GM23338 (cell line): ENCODE results near the gene CSTF2T. TPM values are rescaled to one million over a fixed set of nuclear protein-coding genes. Genes with fewer than 3 reads are reported as not detected.
A peak's percentile ranks its signal among the peaks of the same experiment; 100 is the strongest.

Experiments
- ATAC-seq: fragments of 200-7000 bp; cut with Tn5 transposase; 3 replicates; pipeline ENCODE4 v1.9.1; 2020
- DNase-seq: peaks from one replicate; pipeline ENCODE4 v3.0.0-alpha.2; 2015; ENCODE audit warnings: low spot score
- H2AFZ ChIP-seq: fragments of 200-600 bp; sonication (generic); 2 replicates; pipeline ENCODE4 v1.8.0; 2016; ENCODE audit warnings: antibody characterized with exemption, mild to moderate bottlenecking, moderate library complexity
- H3F3A ChIP-seq: fragments of 200-600 bp; sonication (generic); replicated peaks from 2 replicates; pipeline ENCODE4 v1.8.0; 2017; ENCODE audit warnings: antibody characterized with exemption, mixed run types, low read depth
- H3K27ac ChIP-seq: fragments of 200-600 bp; sonication (generic); 2 replicates; pipeline ENCODE4 v1.6.1; 2016; ENCODE audit warnings: low read depth
- H3K27me3 ChIP-seq: fragments of 200-600 bp; sonication (generic); 2 replicates; pipeline ENCODE4 v1.8.0; 2016; ENCODE audit warnings: mild to moderate bottlenecking, mixed run types, moderate library complexity; ENCODE audit not compliant: insufficient read depth
- H3K36me3 ChIP-seq: fragments of 200-600 bp; sonication (generic); 2 replicates; pipeline ENCODE4 v1.8.0; 2016; ENCODE audit warnings: mild to moderate bottlenecking; ENCODE audit not compliant: insufficient read depth
- H3K4me1 ChIP-seq: fragments of 200-600 bp; sonication (generic); 2 replicates; pipeline ENCODE4 v1.8.0; 2016; ENCODE audit warnings: mild to moderate bottlenecking, moderate library complexity; ENCODE audit not compliant: insufficient read depth
- H3K4me2 ChIP-seq: fragments of 200-600 bp; sonication (generic); 2 replicates; pipeline ENCODE4 v1.7.1; 2017; ENCODE audit warnings: mixed run types
- H3K4me3 ChIP-seq: fragments of 200-600 bp; sonication (generic); 2 replicates; pipeline ENCODE4 v1.6.1; 2016; ENCODE audit warnings: mixed run types
- H3K79me2 ChIP-seq: fragments of 200-600 bp; sonication (generic); replicated peaks from 2 replicates; pipeline ENCODE4 v1.8.0; 2017; ENCODE audit warnings: mild to moderate bottlenecking; ENCODE audit not compliant: insufficient read depth
- H3K9me2 ChIP-seq: fragments of 200-600 bp; sonication (generic); 2 replicates; pipeline ENCODE4 v1.8.0; 2017; ENCODE audit not compliant: insufficient read depth
- H4K20me1 ChIP-seq: fragments of 200-600 bp; sonication (generic); replicated peaks from 2 replicates; pipeline ENCODE4 v1.8.0; 2017; ENCODE audit warnings: mild to moderate bottlenecking; ENCODE audit not compliant: insufficient read depth
- H3K27ac Mint-ChIP-seq: 2 replicates; pipeline ENCODE4 v1.8.0; 2020; ENCODE audit warnings: inconsistent platforms, mild to moderate bottlenecking, moderate library complexity, mixed read lengths
- H3K27me3 Mint-ChIP-seq: 3 replicates; pipeline ENCODE4 v1.8.0; 2022; ENCODE audit warnings: low read depth, mild to moderate bottlenecking, moderate library complexity, mixed read lengths, inconsistent platforms; ENCODE audit not compliant: insufficient read depth, poor library complexity
- H3K36me3 Mint-ChIP-seq: 3 replicates; pipeline ENCODE4 v1.8.0; 2021; ENCODE audit warnings: low read depth, mild to moderate bottlenecking, inconsistent platforms, moderate library complexity, mixed read lengths
- H3K4me1 Mint-ChIP-seq: 3 replicates; pipeline ENCODE4 v1.8.0; 2020; ENCODE audit warnings: mild to moderate bottlenecking, inconsistent platforms, mixed read lengths
- H3K4me3 Mint-ChIP-seq: 3 replicates; pipeline ENCODE4 v1.8.0; 2021; ENCODE audit warnings: moderate library complexity, mild to moderate bottlenecking, inconsistent platforms, mixed read lengths
- H3K9me3 Mint-ChIP-seq: 3 replicates; pipeline ENCODE4 v1.8.0; 2020; ENCODE audit warnings: moderate library complexity, mild to moderate bottlenecking, inconsistent platforms, mixed read lengths
- CREB1 ChIP-seq: fragments of 250-450 bp; sonication (Bioruptor Pico); IDR thresholded peaks from 2 replicates; pipeline ENCODE4 v1.5.0; 2020; ENCODE audit warnings: low read depth, mild to moderate bottlenecking, moderate library complexity
- ETS1 ChIP-seq: IDR thresholded peaks from 2 replicates; pipeline ENCODE4 v1.6.1; 2016; ENCODE audit warnings: antibody characterized with exemption
- EZH2 ChIP-seq: fragments of 200-600 bp; sonication (generic); IDR thresholded peaks from one replicate; pipeline ENCODE4 v1.8.0; 2017; ENCODE audit warnings: antibody characterized with exemption, mild to moderate bottlenecking, low read depth; ENCODE audit not compliant: unreplicated experiment
- EZH2phosphoT487 ChIP-seq: fragments of 200-600 bp; sonication (generic); IDR thresholded peaks from one replicate; pipeline ENCODE4 v1.8.1; 2018; ENCODE audit warnings: antibody characterized with exemption; ENCODE audit not compliant: unreplicated experiment
- POLR2AphosphoS5 ChIP-seq: IDR thresholded peaks from 2 replicates; pipeline ENCODE4 v1.6.1; 2016; ENCODE audit warnings: antibody characterized with exemption, low read depth
- STAT1 ChIP-seq: IDR thresholded peaks from one replicate; pipeline ENCODE4 v1.6.1; 2016; ENCODE audit warnings: antibody characterized with exemption; ENCODE audit not compliant: unreplicated experiment
- polyA plus RNA-seq: library from polyadenylated mRNA; unstranded; fragments of >200 nt; fragmentation: Nextera tagmentation; extraction: Ambion mirVana; gene quantifications from 2 replicates; pipeline ENCODE4 v1.2.1, GENCODE V29; 2016
- total RNA-seq: library from RNA; depleted of rRNA; stranded (reverse); fragments of >200 nt; shearing (Covaris generic); gene quantifications from 2 replicates; pipeline ENCODE4 v1.2.3, GENCODE V29; 2014
- TF ChIP-seq, protein P1 (sequence below): IDR thresholded peaks from one replicate; pipeline ENCODE4 v1.6.1; 2018; ENCODE audit warnings: antibody characterized with exemption; ENCODE audit not compliant: unreplicated experiment

CSTF2T gene
- total and polyA plus RNA-seq, 2 experiments from 2014 or later, result 9.8 to 31.9 TPM

DNA sequence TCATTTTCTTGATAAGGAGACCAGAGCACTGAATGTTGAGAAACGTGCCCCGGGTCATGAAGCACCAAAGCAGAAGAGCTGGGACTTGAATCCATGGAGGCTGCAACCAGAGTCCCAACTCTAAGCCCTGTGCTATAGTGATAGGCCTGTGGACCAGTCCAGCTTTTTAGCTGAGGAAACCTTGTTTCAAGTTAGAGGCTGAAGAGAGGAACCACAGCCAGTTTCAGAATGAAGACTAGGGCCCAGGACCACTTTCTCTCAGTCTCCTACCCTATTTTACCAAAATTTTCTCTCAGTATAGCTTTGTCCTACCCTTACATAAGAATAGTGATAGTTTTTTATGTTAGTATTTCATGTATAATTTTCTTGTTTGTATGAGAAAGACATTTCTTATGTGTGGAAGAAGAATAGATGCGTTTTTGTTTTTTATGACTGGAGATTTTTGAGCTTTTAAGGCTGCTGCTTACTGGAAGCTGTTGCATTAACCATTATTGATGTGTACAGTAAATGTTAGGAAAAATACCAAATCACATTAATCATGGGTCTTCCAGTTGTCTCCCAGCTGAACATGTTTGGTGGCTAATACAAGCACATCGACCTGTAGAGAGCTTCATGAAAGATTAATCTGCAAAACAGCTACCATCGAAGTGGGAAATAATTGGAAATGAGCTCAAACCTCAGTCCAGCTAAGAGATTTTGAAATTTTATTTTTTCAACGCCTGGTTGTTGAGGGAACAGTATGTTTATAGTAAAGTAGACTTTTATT, 45.0 kb upstream of the CSTF2T start (continued):
- TF ChIP-seq ETS1 (no peak), EZH2phosphoT487 (no peak), STAT1 (no peak), EZH2 (no peak), POLR2AphosphoS5 (no peak), CREB1 (CRISPR knock-in tag) (no peak)

GRCh38 chr10:51743146-51743545, 43.8 kb upstream of the CSTF2T start:
- H3K4me2 ChIP-seq, result no peak overlapping the region
- no peaks in the 10 kb centered on the region for H4K20me1 ChIP-seq

More at GRCh38 chr10:51743146-51743545, 43.8 kb upstream of the CSTF2T start:
- H3K36me3 Mint-ChIP-seq, result no peaks in the 10 kb centered on the region
- Histone ChIP-seq H3F3A (no peaks in the 10 kb centered on the region), H3K4me1 (0 out of 2 replicates have a peak, but pooled peaks cover 5% of the 10 kb centered on the region), H3K4me3 (no peak overlapping the region), H3K9me2 (no peaks in the 10 kb centered on the region), H3K36me3 (no peaks in the 10 kb centered on the region), H2AFZ (no peak overlapping the region), H3K27ac (no peak overlapping the region), H3K79me2 (no peaks in the 10 kb centered on the region), H3K27me3 (no peaks in the 10 kb centered on the region)
- no peak overlapping the region for H3K4me3 Mint-ChIP-seq
- H3K4me1 Mint-ChIP-seq, result peaks cover 8% of the 10 kb centered on the region
- DNase-seq (peak; percentile 13), ATAC-seq (no peak; the same call in 2 of the 3 replicates)
- H3K27me3 Mint-ChIP-seq, result no peaks in the 10 kb centered on the region
- TF ChIP-seq, protein P1, sequence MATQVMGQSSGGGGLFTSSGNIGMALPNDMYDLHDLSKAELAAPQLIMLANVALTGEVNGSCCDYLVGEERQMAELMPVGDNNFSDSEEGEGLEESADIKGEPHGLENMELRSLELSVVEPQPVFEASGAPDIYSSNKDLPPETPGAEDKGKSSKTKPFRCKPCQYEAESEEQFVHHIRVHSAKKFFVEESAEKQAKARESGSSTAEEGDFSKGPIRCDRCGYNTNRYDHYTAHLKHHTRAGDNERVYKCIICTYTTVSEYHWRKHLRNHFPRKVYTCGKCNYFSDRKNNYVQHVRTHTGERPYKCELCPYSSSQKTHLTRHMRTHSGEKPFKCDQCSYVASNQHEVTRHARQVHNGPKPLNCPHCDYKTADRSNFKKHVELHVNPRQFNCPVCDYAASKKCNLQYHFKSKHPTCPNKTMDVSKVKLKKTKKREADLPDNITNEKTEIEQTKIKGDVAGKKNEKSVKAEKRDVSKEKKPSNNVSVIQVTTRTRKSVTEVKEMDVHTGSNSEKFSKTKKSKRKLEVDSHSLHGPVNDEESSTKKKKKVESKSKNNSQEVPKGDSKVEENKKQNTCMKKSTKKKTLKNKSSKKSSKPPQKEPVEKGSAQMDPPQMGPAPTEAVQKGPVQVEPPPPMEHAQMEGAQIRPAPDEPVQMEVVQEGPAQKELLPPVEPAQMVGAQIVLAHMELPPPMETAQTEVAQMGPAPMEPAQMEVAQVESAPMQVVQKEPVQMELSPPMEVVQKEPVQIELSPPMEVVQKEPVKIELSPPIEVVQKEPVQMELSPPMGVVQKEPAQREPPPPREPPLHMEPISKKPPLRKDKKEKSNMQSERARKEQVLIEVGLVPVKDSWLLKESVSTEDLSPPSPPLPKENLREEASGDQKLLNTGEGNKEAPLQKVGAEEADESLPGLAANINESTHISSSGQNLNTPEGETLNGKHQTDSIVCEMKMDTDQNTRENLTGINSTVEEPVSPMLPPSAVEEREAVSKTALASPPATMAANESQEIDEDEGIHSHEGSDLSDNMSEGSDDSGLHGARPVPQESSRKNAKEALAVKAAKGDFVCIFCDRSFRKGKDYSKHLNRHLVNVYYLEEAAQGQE, result no peak
- TF ChIP-seq EZH2, result no peak
- H3K9me3 Mint-ChIP-seq, result no peaks in the 10 kb centered on the region
- H3K27ac Mint-ChIP-seq, result no peak overlapping the region
